ENCODE results near the gene KAT6B. TPM values are rescaled to one million over a fixed set of nuclear protein-coding genes. Genes with fewer than 3 reads are reported as not detected.

KAT6B gene
- total and polyA plus RNA-seq, 8 donors, result 3.7 to 109 (median 34.3) TPM

- WGBS, 5 donors, result 44 to 54% (median 49%) methylated on average over 9 of the region's 9 CpGs
- Histone ChIP-seq H3K27ac (no peak overlapping the region), H3K27me3 (no peaks in the 10 kb centered on the region), H3K36me3 (no peaks in the 10 kb centered on the region), H3K4me1 (peaks cover 5 to 42% (median 18%) of the 10 kb centered on the region in 4 donors), H3K4me3 (no peak overlapping the region), H3K9me3 (no peaks in the 10 kb centered on the region)
- no peak for TF ChIP-seq POLR2AphosphoS5 (IDR thresholded peaks at IDR 0.05)
- TF ChIP-seq EP300 (IDR thresholded peaks at IDR 0.05), result no peak
- TF ChIP-seq POLR2A (IDR thresholded peaks at IDR 0.05), result no peak
- TF ChIP-seq, protein P1, sequence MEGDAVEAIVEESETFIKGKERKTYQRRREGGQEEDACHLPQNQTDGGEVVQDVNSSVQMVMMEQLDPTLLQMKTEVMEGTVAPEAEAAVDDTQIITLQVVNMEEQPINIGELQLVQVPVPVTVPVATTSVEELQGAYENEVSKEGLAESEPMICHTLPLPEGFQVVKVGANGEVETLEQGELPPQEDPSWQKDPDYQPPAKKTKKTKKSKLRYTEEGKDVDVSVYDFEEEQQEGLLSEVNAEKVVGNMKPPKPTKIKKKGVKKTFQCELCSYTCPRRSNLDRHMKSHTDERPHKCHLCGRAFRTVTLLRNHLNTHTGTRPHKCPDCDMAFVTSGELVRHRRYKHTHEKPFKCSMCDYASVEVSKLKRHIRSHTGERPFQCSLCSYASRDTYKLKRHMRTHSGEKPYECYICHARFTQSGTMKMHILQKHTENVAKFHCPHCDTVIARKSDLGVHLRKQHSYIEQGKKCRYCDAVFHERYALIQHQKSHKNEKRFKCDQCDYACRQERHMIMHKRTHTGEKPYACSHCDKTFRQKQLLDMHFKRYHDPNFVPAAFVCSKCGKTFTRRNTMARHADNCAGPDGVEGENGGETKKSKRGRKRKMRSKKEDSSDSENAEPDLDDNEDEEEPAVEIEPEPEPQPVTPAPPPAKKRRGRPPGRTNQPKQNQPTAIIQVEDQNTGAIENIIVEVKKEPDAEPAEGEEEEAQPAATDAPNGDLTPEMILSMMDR (IDR thresholded peaks at IDR 0.05), result no peak
- intact Hi-C loops (cut with DNase I; ENCODE audit: low total_unique reads), result no loop called here
- no peak for DNase-seq
Observed at GRCh38 chr10:74957285-74957961, 131.0 kb downstream of the KAT6B start.

DNA sequence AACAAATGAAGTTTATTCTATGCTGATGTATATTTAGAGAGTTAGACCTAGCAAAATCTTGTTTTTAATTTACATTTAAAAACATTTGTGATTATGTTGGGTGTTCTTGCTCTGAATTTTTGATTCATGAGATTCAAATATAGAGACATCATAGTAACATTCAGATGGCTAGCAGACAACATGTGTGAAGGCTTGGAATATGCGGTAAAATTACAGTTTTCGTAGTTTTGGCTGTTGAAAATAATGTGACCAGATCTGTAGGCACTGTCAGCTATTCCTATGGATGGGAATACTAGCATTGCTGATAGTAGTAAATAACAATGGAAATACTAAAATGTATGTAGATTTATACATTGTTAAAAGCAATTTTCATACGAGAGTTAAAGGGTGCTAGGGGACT lies 131.9 kb downstream of the KAT6B start:
- TF ChIP-seq, protein P1 (IDR thresholded peaks at IDR 0.05), result no peak
- TF ChIP-seq EP300 (IDR thresholded peaks at IDR 0.05), result no peak
- TF ChIP-seq POLR2AphosphoS5 (IDR thresholded peaks at IDR 0.05), result no peak
- TF ChIP-seq POLR2A (IDR thresholded peaks at IDR 0.05), result no peak
- Histone ChIP-seq H3K9me3 (no peaks in the 10 kb centered on the region), H3K4me1 (peaks cover 5 to 42% (median 18%) of the 10 kb centered on the region in 4 donors), H3K36me3 (no peaks in the 10 kb centered on the region), H3K4me3 (no peak overlapping the region), H3K27ac (no peak overlapping the region), H3K27me3 (no peaks in the 10 kb centered on the region)
- no peak for DNase-seq
- WGBS, 5 donors, result 92 to 100% (median 97%) methylated on average over 3 of the region's 3 CpGs
- intact Hi-C loops (cut with DNase I; ENCODE audit: low total_unique reads), result no loop called here

DNA sequence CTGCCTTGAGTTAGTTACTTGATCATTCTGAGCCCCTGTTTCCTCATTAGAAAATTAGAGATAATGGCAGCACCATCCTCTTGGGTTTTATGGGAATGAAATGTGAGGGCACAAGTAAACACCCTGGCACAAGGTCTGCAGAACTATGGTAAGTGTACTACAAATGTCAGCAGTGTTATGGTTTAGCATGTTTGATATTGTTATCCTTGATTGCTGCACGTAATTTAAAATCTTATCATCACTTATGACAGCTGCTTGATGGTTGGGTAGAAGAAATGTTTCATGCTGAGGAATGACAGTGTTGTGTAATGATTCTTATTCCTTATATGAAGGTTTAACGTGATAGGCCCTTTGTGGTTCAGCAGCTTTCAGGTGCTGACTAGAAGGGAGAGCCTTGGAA lies 134.3 kb downstream of the KAT6B start:
- TF ChIP-seq POLR2AphosphoS5 (IDR thresholded peaks at IDR 0.05) (no peak), EP300 (IDR thresholded peaks at IDR 0.05) (no peak), POLR2A (IDR thresholded peaks at IDR 0.05) (no peak)
- TF ChIP-seq, protein P1 (IDR thresholded peaks at IDR 0.05), result no peak
- Histone ChIP-seq H3K4me1 (peaks cover 5 to 39% (median 17%) of the 10 kb centered on the region in 4 donors), H3K36me3 (no peaks in the 10 kb centered on the region), H3K27me3 (no peaks in the 10 kb centered on the region), H3K4me3 (no peak overlapping the region), H3K27ac (no peak overlapping the region), H3K9me3 (no peaks in the 10 kb centered on the region)
- 59 to 80% (median 75%) methylated on average over 2 of the region's 2 CpGs for WGBS, 5 donors
- DNase-seq, result no peak
- intact Hi-C loops (cut with DNase I; ENCODE audit: low total_unique reads), result no loop called here

GRCh38 chr10:74962517-74962916 lies 136.1 kb downstream of the KAT6B start:
- WGBS, 5 donors, result 84 to 94% (median 90%) methylated on average over 4 of the region's 4 CpGs
- H3K4me1 ChIP-seq, result peaks cover 6 to 31% (median 12%) of the 10 kb centered on the region in 4 donors
- intact Hi-C loops (cut with DNase I; ENCODE audit: low total_unique reads), result no loop called here
- H3K9me3 ChIP-seq, result no peaks in the 10 kb centered on the region
- DNase-seq, result no peak
- H3K27ac ChIP-seq, result no peak overlapping the region
- H3K36me3 ChIP-seq, result no peaks in the 10 kb centered on the region
- no peaks in the 10 kb centered on the region for H3K27me3 ChIP-seq
- H3K4me3 ChIP-seq, result no peak overlapping the region
- TF ChIP-seq POLR2AphosphoS5 (IDR thresholded peaks at IDR 0.05) (no peak), POLR2A (IDR thresholded peaks at IDR 0.05) (no peak), EP300 (IDR thresholded peaks at IDR 0.05) (no peak)
- TF ChIP-seq, protein P1 (IDR thresholded peaks at IDR 0.05), result no peak

All from stomach (tissue), 9 donors.